ENCODE measurements around the gene RPL26. TPM values are rescaled to one million over a fixed set of nuclear protein-coding genes. Genes with fewer than 3 reads are reported as not detected.

Gene RPL26
- total RNA-seq, 2 experiments from 2014 or later = 3,141 to 3,176 TPM

- ChIA-PET POLR2A (interaction anchor here (0.6 to 1.5 kb wide), 4 partner anchors 11 to 72 kb away, joined by 3 to 5 read pairs (median 4); partner anchors contain the start of gene KRABD2), CTCF (interaction anchor here (0.7 to 1.5 kb wide), 8 partner anchors 11 to 447 kb away, joined by 3 to 7 read pairs (median 4); no protein-coding TSS in a partner anchor)
- DNase-seq = no peak
- peaks cover 2% of the 10 kb centered on the region for H3K27me3 Mint-ChIP-seq
- intact Hi-C loops (cut with micrococcal nuclease) = no loop called here
- no peak overlapping the region for H3K4me3 Mint-ChIP-seq
- ATAC-seq = peak; percentile 45
- H3K9me3 Mint-ChIP-seq = no peaks in the 10 kb centered on the region
- H3K27ac Mint-ChIP-seq = no peak overlapping the region
- peaks cover 4% of the 10 kb centered on the region for H3K4me1 Mint-ChIP-seq (ENCODE audit: low read depth)
- TF ChIP-seq, protein P1, sequence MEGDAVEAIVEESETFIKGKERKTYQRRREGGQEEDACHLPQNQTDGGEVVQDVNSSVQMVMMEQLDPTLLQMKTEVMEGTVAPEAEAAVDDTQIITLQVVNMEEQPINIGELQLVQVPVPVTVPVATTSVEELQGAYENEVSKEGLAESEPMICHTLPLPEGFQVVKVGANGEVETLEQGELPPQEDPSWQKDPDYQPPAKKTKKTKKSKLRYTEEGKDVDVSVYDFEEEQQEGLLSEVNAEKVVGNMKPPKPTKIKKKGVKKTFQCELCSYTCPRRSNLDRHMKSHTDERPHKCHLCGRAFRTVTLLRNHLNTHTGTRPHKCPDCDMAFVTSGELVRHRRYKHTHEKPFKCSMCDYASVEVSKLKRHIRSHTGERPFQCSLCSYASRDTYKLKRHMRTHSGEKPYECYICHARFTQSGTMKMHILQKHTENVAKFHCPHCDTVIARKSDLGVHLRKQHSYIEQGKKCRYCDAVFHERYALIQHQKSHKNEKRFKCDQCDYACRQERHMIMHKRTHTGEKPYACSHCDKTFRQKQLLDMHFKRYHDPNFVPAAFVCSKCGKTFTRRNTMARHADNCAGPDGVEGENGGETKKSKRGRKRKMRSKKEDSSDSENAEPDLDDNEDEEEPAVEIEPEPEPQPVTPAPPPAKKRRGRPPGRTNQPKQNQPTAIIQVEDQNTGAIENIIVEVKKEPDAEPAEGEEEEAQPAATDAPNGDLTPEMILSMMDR (IDR thresholded peaks at IDR 0.05) = no peak
- H3K36me3 Mint-ChIP-seq (ENCODE audit: low read depth) = no peaks in the 10 kb centered on the region
Observed at GRCh38 chr17:8337802-8338752, 44.9 kb downstream of the RPL26 start.

DNA sequence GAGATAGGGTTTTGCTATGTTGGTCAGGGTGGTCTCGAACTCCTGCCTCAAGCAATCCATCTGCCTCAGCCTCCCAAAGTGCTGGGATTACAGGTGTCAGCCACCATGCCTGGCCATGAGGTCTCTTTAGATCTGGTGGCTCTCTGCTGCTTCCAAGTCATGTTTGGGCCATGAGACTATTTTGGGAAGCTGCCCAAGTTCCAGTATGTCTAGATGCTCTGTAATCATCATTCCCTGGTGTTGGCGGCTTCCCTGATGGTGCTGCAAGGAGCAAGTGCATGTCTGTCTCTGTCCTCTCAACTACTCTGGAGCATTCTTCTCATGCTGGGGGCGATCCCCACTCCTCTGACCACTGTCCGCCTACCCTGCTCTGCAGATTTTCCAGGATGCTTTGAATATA, 49.7 kb downstream of the RPL26 start:
- H3K4me3 Mint-ChIP-seq = no peak overlapping the region
- ChIA-PET POLR2A (no interaction called here), CTCF (no interaction called here)
- no peak overlapping the region for H3K27ac Mint-ChIP-seq
- peaks cover 4% of the 10 kb centered on the region for H3K27me3 Mint-ChIP-seq
- no peaks in the 10 kb centered on the region for H3K36me3 Mint-ChIP-seq (ENCODE audit: low read depth)
- no peak for ATAC-seq
- H3K9me3 Mint-ChIP-seq = no peaks in the 10 kb centered on the region
- TF ChIP-seq, protein P1 (IDR thresholded peaks at IDR 0.05) = no peak
- no peak for DNase-seq
- intact Hi-C loops (cut with micrococcal nuclease) = no loop called here
- H3K4me1 Mint-ChIP-seq (ENCODE audit: low read depth) = peaks cover 4% of the 10 kb centered on the region

DNA sequence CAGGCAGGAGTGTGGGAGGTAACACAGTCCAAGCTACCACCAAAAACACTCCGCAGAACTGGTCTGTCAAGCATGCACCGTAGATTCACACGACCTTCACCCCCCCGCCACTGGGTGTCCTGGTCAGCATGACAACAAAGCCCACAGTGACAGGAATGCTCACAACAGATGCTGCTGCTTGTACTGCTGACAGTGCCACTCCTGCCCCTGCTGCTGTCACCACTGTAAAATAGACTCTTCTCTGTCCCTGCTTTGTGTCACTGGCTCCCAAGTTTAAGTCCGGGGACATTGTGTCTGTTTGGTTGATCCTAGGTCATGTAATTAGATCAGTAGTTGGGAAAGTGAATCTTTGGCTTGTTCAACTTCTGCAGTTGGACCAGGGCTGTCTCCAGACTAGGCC, 50.3 kb downstream of the RPL26 start:
- CTCF ChIA-PET = no interaction called here
- Mint-ChIP-seq H3K9me3 (no peaks in the 10 kb centered on the region), H3K27ac (no peak overlapping the region), H3K4me3 (no peak overlapping the region), H3K36me3 (ENCODE audit: low read depth) (no peaks in the 10 kb centered on the region), H3K4me1 (ENCODE audit: low read depth) (peaks cover under 1% of the 10 kb centered on the region), H3K27me3 (peaks cover 9% of the 10 kb centered on the region)
- intact Hi-C loops (cut with micrococcal nuclease) = no loop called here
- no peak for DNase-seq
- POLR2A ChIA-PET = no interaction called here
- no peak for ATAC-seq
- TF ChIP-seq, protein P1 (IDR thresholded peaks at IDR 0.05) = no peak

DNA sequence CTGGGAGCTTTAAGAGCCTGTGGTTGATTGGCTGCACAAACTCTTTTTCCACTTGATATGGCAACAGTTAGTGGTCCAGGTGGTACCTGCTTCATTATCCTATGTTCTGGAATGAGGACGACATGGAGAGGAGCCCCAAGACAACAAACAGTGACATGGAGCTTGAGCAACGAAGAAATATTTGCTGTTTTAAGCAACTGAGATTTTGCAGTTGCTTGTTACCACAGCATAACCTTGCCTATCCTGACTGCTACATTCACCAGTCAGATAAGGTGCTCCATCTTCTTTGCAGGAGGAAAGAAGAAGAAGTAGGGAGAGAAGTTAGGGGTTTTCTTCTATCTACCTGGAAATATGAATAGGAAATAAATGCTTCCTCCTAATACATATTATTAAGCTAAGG, 50.9 kb downstream of the RPL26 start:
- Mint-ChIP-seq H3K4me3 (no peak overlapping the region), H3K27me3 (peaks cover 11% of the 10 kb centered on the region), H3K36me3 (ENCODE audit: low read depth) (no peaks in the 10 kb centered on the region), H3K27ac (no peak overlapping the region), H3K4me1 (ENCODE audit: low read depth) (no peaks in the 10 kb centered on the region), H3K9me3 (no peaks in the 10 kb centered on the region)
- no peak for DNase-seq
- TF ChIP-seq, protein P1 (IDR thresholded peaks at IDR 0.05) = no peak
- ATAC-seq = no peak
- ChIA-PET POLR2A (no interaction called here), CTCF (no interaction called here)
- intact Hi-C loops (cut with micrococcal nuclease) = no loop called here

Other genes starting within 250 kb of the RPL26 start
- gene PER1, start 230.8 kb downstream of the RPL26 start, total RNA-seq = 100 to 1,000 TPM; 123 to 129 TPM
- gene VAMP2, start 220.2 kb downstream of the RPL26 start, total RNA-seq = 10 to 100 TPM; 30.0 to 33.7 TPM
- 10 to 100 TPM; 33.4 to 35.9 TPM for gene TMEM107, start 206.8 kb downstream of the RPL26 start, total RNA-seq
- 1 to 10 TPM; 5.5 to 6.2 TPM for gene BORCS6, start 193.0 kb downstream of the RPL26 start, total RNA-seq
- gene AURKB, start 172.6 kb downstream of the RPL26 start, total RNA-seq = 100 to 1,000 TPM; 170 to 174 TPM
- 10 to 100 TPM; 53.0 to 60.3 TPM for gene CTC1, start 135.1 kb downstream of the RPL26 start, total RNA-seq
- gene PFAS, start 133.9 kb downstream of the RPL26 start, total RNA-seq = 100 to 1,000 TPM; 152 to 157 TPM
- gene RANGRF, start 94.5 kb downstream of the RPL26 start, total RNA-seq = 10 to 100 TPM; 44.1 to 47.8 TPM
- gene SLC25A35, start 87.8 kb downstream of the RPL26 start, total RNA-seq = 1 to 10 TPM; 2.1 to 3.0 TPM
- not detected for gene ARHGEF15, start 73.0 kb downstream of the RPL26 start, total RNA-seq
- gene ODF4, start 43.4 kb downstream of the RPL26 start, total RNA-seq = not detected
- gene RNF222, start 14.6 kb upstream of the RPL26 start, total RNA-seq = under 1 TPM; 0.11 TPM
- gene NDEL1, start 52.7 kb upstream of the RPL26 start, total RNA-seq = 10 to 100 TPM; 48.1 to 53.9 TPM
- 10 to 100 TPM; 19.9 to 23.7 TPM for gene MYH10, start 247.5 kb upstream of the RPL26 start, total RNA-seq

Measured in activated CD8-positive, alpha-beta T cell treated with anti-CD3 and anti-CD28 coated beads for 36 hours (primary cell).